Measurements from ENCODE around the gene PLEKHG4B. TPM values are rescaled to one million over a fixed set of nuclear protein-coding genes. Genes with fewer than 3 reads are reported as not detected.
"Not testable (repeated sequence)": the region's sequence is repeated elsewhere in the genome, so short reads cannot be mapped to it uniquely, and the experiment has no call there.

PLEKHG4B gene
- total RNA-seq, 1 donor from 2014 or later, result 1.1 TPM

DNA sequence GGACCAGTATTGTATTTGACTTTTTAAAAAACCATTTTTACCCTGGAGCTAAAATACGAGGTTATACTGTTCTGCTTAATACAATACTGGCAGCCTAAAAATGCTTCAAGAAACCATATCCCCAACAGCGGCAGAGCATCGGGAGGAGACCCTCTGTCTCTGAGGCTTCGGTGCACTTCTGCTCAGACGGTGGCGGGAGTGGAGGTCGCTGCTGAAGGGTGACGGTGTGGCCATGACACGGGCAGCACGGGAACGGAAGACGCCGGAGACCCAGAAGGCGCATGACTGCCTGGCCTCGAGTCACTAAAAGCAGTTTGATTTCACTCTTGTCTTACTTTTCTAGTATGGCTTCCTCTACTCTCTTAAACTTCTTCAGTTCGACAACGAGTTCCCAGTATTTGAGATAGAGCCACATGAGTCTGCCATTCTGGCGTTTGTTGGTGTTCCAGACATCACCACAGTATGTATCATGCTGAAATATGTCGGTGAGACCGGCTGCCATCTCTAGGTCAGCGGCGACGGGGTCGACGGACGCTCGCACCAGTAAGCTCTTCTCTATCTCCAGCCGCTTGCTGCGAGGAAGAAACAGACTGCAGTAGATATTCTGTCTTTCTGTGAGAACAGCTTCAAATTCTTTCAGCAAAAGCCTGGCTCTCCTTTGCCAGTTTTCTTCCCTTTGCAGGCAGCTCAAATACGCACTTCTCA lies 113.2 kb downstream of the PLEKHG4B start:
- no peak for ATAC-seq
- no peak for DNase-seq (ENCODE audit: low spot score)
- intact Hi-C loops (cut with DNase I), result no loop called here

- ATAC-seq, result peak; percentile 57
- no peak for DNase-seq (ENCODE audit: low spot score)
- intact Hi-C loops (cut with DNase I), result no loop called here
These were observed 114.4 kb downstream of the PLEKHG4B start for GRCh38 chr5:206406-206805.

GRCh38 chr5:206927-207536 lies 115.1 kb downstream of the PLEKHG4B start:
- ATAC-seq (no peak), DNase-seq (ENCODE audit: low spot score) (no peak)
- intact Hi-C loops (cut with DNase I), result no loop called here

GRCh38 chr5:207599-207998 lies 115.6 kb downstream of the PLEKHG4B start:
- ATAC-seq (peak; percentile 22), DNase-seq (ENCODE audit: low spot score) (no peak)
- intact Hi-C loops (cut with DNase I), result no loop called here

DNA sequence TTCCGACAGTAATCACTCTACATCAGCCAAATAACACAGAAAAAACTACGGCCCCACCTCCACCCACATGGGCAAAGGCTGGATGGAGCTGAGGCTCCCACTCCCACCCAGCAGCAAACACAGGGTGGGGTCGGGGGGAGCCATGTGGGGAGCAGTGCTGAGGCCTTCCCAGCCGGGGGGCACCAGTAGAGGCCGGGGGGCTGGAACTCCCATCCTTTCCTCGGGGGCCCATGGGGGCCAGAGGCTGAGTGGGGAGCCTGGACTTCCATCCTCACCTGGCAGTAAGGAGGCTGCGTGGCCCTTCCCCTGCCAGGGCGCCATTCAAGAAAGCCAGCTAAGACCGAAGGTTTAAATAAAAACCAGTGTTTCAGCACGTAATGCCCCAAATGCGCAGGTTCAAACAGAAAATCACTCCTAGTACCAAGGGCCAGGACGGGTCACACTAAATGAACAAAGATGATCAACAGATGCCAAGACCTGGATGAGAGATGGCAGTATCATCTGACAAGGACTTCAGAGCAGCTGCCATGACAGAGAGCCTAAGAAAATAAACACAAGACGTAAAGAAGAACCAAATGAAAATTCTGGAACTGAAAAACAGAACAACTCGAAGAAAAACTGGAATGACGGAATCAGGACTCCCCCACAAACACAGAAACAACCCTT lies 116.6 kb downstream of the PLEKHG4B start:
- intact Hi-C loops (cut with DNase I), result no loop called here
- DNase-seq (ENCODE audit: low spot score) (no peak), ATAC-seq (peak; percentile 67)

DNA sequence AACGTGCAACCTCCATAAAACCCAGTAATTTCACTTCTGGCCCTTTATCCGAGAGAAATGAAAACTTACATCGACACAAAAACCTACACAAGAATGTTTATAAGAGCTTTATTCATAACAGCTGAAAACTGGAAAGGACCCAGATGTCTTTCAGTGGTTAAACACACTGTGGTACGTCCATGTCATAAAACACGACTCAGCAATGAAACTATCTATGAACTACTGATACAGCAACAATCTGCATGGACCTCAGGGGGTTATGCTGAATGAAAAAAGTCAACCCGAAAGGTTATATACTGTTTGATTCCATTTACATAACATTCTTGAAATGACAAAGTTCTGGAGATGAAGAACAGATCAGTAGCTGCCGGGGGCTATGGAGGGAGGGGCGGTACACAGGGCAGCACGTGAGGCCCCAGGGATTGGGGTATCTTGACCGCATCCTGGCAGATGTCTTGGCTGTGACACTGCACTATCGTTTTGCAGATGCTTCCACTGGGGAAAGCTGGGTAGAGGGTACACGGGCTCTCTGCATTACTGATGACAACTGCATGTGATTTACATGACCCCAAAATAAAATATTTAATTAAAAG lies 121.9 kb downstream of the PLEKHG4B start:
- intact Hi-C loops (cut with DNase I), result no loop called here
- DNase-seq (ENCODE audit: low spot score), result no peak
- ATAC-seq, result no peak

- ATAC-seq; DNase-seq (ENCODE audit: low spot score); intact Hi-C loops (cut with DNase I): not testable (repeated sequence)
These were observed 123.3 kb downstream of the PLEKHG4B start for GRCh38 chr5:215256-215655.

GRCh38 chr5:216076-216475 lies 124.1 kb downstream of the PLEKHG4B start:
- ATAC-seq; intact Hi-C loops (cut with DNase I): not testable (repeated sequence)
- DNase-seq (ENCODE audit: low spot score), result peak; percentile 42

GRCh38 chr5:217494-218456 lies 125.8 kb downstream of the PLEKHG4B start, which contains the start of the genes CCDC127 and SDHA:
Gene CCDC127, minus strand, starts transcription at chr5:218153. Its CDS starts 1,304 bp downstream, at chr5:216849.
Gene SDHA, plus strand, starts transcription at chr5:218320. Its CDS starts 36 bp downstream, at chr5:218356.
- ATAC-seq, result peak; percentile 99
- intact Hi-C loops (cut with DNase I), result not testable (repeated sequence)
- DNase-seq (ENCODE audit: low spot score), result peak; percentile 99

- DNase-seq (ENCODE audit: low spot score) (peak; percentile 67), ATAC-seq (peak; percentile 63)
- intact Hi-C loops (cut with DNase I), result no loop called here
These were observed 126.7 kb downstream of the PLEKHG4B start for GRCh38 chr5:218457-219291.

- ATAC-seq, result no peak
- peak; percentile 18 for DNase-seq (ENCODE audit: low spot score)
- intact Hi-C loops (cut with DNase I), result no loop called here
These were observed 127.5 kb downstream of the PLEKHG4B start for GRCh38 chr5:219460-219863.

DNA sequence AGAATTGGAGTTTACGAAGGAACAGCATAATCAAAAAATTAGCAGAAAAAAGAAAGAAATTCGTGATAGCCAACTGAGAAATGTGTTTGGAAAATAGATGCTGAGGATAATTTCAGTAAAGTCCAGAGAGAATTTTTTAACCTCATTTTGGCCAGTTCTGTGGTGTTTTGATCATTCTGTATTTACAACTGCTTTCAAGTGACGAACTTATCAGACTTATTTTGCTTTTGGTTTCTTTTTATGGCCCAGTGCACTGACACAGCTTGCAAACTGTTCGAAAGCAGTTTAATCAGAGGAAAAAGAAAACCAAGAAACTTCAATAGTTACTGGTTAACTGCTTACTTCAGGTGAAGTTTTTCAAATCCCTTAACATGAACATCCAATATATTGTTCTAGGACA lies 128.0 kb downstream of the PLEKHG4B start:
- DNase-seq (ENCODE audit: low spot score) (no peak), ATAC-seq (no peak)
- intact Hi-C loops (cut with DNase I), result no loop called here

DNA sequence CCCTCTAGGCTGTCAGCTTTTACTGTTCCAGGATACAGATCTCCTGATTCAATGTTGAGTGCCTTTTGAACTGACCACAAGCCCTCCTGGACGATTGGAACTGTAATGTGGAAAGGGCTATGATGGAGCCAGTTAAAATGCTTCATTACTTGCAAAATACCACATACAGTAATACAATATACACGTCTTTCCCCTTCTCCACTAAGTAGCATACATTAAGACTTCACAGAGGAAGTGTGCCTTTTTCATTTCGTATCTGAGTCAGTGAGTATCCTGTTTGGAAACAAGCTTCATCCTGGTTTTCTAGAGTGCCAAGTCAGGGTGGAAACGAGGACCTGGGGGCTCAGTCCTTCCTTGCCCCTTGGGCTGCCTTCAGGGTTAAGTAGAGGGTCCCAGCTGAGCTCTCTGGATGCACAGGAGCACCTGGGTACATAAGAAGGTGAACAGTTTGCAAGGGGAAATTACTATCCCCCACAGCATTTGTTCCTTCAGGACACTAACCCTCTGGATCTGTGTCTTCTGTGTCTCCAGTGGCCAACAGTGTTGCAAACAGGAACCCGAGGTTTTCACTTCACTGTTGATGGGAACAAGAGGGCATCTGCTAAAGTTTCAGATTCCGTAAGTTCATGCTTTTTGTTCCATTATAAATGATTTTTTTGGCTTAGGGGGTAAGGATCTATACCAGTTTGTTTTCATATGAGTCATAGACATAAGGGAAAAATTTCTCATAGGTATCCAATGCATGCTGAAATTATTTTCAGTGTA lies 131.2 kb downstream of the PLEKHG4B start:
- intact Hi-C loops (cut with DNase I); DNase-seq (ENCODE audit: low spot score); ATAC-seq: not testable (repeated sequence)

DNA sequence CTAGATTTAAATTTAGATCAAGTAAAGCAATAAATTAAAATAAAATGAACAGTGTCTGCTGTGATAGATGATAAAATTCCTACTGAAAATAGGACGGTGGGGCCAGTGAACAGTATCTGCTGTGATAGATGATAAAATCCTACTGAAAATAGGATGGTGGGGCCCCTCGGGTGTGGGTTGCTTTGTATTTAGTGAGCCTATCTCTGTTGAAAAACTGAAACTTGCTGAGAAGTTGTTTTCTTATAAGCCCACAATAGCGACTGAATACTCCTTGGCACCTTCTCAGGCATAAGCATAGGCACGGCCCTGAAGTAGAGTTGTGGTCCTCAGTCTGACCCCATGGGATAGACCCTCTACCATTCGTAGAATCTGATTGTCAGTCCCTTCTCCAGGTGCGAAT lies 131.8 kb downstream of the PLEKHG4B start:
- no peak for ATAC-seq
- intact Hi-C loops (cut with DNase I), result no loop called here
- DNase-seq (ENCODE audit: low spot score), result no peak

DNA sequence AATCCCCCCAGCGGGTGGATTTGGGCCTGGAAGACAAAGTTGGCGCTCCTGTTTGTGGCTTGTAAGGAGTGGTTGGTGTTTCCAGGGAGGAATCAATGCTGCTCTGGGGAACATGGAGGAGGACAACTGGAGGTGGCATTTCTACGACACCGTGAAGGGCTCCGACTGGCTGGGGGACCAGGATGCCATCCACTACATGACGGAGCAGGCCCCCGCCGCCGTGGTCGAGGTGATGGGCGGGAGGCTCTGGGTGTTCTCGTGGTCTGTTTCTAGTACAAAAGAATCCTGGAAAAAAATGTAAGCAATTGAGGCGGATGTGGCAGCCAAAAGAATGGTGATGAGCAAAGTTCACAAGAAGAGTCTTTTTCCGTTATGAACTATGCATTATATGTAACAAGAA lies 133.4 kb downstream of the PLEKHG4B start:
- ATAC-seq, result no peak
- intact Hi-C loops (cut with DNase I), result no loop called here
- DNase-seq (ENCODE audit: low spot score), result no peak

GRCh38 chr5:227375-227774 lies 135.4 kb downstream of the PLEKHG4B start:
- intact Hi-C loops (cut with DNase I); DNase-seq (ENCODE audit: low spot score); ATAC-seq: not testable (repeated sequence)

DNA sequence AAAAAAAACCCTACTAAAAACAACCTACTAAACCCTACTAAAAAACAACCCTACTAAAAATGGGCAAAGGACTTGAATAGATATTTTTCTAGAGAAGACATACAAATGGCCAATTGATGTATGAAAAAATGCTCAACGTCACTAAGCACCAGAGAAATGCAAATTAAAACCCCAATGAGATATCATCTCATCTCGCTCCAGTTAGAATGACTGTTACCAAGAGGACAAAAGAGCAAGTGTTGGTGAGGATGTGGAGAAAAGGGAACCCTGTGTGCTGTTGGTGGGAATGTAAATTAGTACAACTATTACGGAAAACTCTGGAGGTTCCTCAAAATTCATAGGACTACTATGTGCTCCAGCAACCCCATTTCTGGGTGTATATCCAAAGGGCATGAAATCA lies 136.9 kb downstream of the PLEKHG4B start:
- ATAC-seq (no peak), DNase-seq (ENCODE audit: low spot score) (no peak)
- intact Hi-C loops (cut with DNase I), result no loop called here

Data from sciatic nerve (tissue), 2 donors.